Central memory CD4-positive, alpha-beta T cell (primary cell): ENCODE results near the gene UNC45A.
"Not testable (repeated sequence)": the region's sequence is repeated elsewhere in the genome, so short reads cannot be mapped to it uniquely, and the experiment has no call there.

Experiments
- DNase-seq: peaks from one replicate; pipeline ENCODE4 v3.0.0; 2022

Gene UNC45A

DNA sequence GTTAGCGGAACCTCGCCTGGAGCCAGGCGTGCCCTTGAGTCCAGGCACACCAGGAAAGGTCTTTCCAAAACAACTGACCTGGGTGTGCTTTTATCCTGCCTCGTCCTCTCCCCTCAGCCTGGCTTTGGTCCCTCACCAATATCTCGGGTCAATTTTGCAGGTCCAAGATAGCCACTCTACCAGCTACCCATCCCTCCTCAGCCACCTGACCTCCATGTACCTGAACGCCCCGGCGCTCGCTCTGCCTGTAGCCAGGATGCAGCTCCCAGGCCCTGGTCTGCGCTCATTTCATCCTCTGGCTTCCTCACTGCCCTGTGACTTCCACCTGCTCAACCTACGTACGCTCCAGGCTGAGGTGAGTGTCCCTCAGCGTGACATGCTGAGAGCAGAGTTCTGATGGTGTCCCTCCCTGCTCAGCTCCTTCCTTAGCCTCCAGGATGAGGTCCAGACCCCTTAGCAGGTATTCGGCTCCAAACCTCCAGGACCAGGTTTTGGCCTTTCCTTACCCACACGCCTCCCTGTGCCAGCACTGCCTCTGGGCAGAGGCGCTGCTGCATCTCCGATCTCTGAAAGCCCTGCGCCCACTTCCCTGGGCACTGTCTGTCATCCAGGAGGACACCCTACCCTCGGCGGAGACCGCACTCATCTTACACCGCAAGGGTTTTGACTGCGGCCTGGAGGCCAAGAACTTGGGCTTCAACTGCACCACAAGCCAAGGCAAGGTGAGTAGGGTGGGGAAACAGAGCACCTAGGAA, 16.9 kb upstream of the UNC45A start:
- DNase-seq, result no peak

DNA sequence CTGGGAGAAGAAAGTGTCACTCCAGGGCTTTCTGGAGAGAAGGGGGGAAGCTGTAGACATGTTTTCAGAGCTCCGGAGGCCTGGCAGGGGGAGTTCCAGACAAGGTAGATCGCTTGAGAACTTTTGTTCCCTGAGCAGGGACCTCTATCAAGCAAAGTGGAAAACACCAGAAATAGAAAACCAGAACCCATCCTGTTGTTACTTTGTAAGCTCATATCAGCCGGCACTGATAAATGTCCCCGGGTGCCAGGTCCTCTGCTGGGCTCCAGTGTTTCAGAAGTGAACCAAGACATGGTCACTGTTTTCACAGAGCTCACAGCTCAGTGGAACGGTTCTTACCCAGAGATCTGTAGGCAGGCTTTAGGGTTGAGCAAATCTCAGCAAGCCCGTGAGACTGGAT, 16.2 kb upstream of the UNC45A start:
- DNase-seq, result no peak

DNA sequence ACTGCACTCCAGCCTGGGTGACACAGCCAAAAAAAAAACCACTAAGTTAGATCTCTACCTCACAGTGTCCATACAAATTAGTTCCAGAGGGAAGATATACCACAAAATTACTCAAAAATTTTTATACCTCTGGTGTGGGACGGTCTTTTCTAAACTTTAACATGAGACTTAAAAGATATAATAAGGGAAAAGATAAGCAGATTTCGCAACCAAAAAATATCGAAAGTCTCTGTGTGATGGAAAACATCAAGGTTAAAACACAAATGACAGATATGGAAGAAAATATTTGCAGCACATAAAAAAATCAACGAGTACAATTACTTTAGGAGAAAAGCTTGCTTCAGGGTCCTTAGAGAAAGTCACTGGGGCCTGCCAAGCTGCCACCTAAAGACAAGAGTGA, 13.2 kb upstream of the UNC45A start:
- no peak for DNase-seq

- not testable (repeated sequence) for DNase-seq
These were observed 12.3 kb upstream of the UNC45A start for GRCh38 chr15:90922712-90923322.

DNA sequence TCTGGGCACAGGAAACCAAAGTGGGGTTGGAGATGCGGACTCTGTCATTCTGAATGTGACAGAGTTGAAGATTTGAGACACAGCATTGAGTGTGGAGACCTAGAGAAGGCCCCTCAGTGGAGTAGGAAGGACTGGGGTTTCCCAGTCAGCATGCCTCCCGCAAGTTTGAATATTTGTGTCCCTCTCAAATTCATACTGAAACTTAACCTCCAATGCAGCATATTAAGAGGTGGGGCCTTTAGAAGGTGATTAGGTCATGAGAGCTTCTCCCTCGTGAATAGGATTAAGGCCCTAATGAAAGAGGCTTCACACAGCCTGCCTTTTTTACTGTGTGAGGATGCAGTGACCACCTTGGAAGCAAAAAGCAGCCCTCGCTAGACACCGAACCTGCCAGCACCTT, 10.7 kb upstream of the UNC45A start:
- no peak for DNase-seq

DNA sequence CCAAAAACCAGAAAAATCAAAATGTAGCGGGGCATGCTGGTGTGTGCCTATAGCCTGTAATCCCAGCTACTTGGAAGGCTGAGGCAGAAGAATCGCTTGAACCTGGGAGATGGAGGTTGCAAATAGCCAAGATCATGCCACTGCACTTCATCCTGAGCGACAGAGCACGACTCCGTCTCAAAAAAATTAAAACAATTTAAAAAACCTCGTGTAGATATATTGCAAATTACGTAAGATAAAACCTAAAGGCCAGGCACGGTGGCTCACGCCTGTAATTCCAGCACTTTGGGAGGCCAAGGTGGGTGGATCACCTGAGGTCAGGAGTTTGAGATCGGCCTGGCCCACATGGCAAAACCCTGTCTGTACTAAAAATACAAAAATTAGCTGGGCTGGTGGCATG, 8.3 kb upstream of the UNC45A start:
- DNase-seq, result not testable (repeated sequence)

GRCh38 chr15:90928106-90928505, 7.0 kb upstream of the UNC45A start:
- DNase-seq, result not testable (repeated sequence)

GRCh38 chr15:90929246-90930019, 5.7 kb upstream of the UNC45A start:
- DNase-seq, result no peak

- DNase-seq, result no peak
These were observed 4.1 kb upstream of the UNC45A start for GRCh38 chr15:90930861-90931574.

- DNase-seq, result no peak
These were observed 3.6 kb upstream of the UNC45A start for GRCh38 chr15:90931575-90931827.

GRCh38 chr15:90931828-90932659, 3.0 kb upstream of the UNC45A start, which contains the start of gene HDDC3:
Gene HDDC3 (minus strand): TSS chr15:90932549. CDS start chr15:90932540, 9 bp downstream.
- peak; percentile 86 for DNase-seq

DNA sequence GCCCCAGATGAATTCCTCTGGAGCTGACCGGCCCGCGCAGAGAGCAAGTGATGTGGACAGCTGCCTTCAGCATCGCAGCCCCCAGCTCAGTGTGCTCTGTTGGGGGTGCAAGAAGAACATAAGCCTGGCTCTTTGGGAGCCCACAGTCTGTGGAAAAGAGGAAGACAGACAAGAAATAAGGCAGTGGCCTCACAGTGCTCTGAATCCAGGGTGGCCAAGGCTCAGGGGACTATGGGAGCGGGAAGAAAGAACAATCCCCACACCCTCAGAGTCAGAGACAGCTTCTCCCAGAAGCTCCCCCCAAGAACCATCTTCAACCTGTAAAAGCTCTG, 2.5 kb upstream of the UNC45A start:
- DNase-seq, result no peak

- no peak for DNase-seq
These were observed 1.8 kb upstream of the UNC45A start for GRCh38 chr15:90933301-90933700.

DNA sequence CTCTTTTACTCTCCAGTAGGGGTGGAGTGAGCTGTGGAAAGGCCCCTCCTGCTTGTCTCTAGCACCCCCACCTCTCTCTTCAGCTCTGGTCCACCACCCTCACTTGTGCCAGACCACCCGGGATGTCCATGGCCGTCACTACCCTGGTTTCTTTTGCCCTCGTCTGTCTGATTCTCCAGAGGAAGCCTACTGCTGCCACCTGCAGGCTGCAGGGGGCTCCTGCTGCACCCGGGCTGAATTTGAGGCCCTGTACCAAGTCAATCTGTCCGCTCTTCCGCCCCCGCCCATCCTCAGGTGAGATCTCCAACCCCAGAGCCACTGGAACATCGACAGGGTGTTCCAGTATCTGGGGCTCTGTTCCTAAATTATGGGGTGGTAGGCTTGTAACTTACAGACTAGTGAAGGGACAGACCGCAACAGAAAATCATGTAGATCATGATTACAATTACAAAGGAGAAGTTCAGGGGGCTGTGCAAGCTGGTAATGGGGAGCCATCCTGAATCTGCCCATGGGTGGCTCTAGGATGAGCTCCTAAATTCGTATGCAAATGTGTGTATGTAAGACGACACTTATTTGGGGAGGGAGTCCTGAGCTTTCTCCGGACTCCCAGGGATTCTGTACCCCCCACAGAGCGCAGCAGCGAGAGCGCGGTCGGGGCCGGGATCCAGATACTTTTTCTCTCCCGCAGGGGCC, 683 bp upstream of the UNC45A start:
- DNase-seq, result peak; percentile 80

DNA sequence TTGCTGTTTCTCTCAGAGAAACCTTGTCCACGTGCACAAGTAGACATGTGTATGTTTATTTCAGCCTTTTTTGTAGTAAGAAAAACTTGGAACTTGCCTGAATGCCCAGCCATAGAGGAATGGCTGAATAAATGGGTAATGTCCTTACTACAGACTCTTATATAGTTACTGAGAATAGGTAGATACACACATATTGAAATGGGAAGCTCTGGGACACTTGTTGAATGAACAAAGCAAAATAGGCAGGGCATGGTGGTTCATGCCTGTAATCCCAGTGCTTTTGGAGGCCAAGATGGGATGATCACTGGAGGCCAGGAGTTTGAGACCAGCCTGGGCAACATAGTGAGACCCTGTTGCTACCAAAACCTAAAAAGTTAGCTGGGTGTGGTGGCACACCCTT, 1.7 kb downstream of the UNC45A start:
- DNase-seq, result no peak

GRCh38 chr15:90938261-90938660, 3.2 kb downstream of the UNC45A start:
- DNase-seq, result no peak

- DNase-seq, result no peak
These were observed 4.7 kb downstream of the UNC45A start for GRCh38 chr15:90939756-90940155.

DNA sequence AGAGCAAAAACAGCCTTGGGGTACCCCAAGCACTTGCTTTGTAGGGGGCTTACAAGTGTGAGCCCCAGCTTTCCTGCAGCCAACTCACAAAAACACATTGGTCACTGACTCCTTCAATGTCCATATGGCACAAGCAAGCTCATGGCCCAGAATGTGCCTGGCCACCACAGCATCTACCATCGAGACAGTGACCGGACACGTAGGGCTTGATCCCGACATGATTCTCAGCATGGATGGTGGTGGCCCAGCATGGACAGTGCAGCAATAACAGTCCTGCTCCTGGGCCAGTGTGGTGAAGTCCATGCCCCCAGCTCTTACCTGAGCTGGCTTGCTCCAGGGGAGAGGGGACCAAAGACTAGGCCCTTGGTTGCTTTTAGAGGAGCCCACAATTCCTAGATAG, 6.0 kb downstream of the UNC45A start:
- DNase-seq, result no peak

- DNase-seq, result no peak
These were observed 7.5 kb downstream of the UNC45A start for GRCh38 chr15:90942354-90943120.

DNA sequence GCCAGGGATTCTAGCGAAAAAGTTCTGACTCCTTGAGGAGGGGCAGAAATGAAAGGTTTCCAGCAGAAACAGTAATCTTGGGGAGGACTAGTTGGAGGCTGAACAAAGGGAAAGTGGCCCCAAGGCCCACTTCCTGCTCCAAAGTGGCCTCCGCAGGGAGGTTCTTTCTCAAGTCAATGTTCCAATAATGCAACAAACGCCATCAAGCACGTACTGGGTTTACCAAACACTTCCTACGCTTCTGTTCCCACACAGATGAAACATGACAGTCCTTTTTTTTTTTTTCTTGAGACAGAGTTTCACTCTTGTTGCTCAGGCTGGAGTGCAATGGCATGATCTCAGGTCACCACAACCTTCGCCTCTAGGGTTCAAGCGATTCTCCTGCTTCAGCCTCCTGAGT, 10.0 kb downstream of the UNC45A start:
- DNase-seq, result no peak

GRCh38 chr15:90946538-90946937, 11.5 kb downstream of the UNC45A start:
- no peak for DNase-seq
